ENCODE data around the gene PAFAH1B1.

The PAFAH1B1 gene

DNA sequence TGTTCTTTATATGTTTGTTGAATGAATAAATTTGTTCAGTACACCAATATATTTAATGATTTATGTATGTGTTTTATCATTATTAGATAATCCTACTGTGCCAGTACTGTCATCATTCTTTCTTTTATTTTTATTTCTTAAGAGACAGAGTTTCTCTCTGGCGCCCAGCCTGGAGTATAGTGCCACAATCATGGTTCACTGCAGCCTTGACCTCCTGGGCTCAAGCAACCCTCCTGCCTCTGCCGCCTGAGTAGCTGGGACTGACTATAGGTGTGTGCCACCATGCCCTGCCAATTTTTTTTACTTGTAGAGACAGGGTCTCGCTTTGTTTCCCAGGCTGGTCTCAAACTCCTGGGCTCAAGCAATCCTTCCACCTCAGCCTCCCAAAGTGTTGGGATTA lies 41.8 kb downstream of the PAFAH1B1 start:
- no peak overlapping the region for H3K4me3 ChIP-seq (replicated peaks; ENCODE audit: insufficient read depth, low read length)
- no peak overlapping the region for H3K27ac ChIP-seq (replicated peaks)
- TF ChIP-seq REST (IDR thresholded peaks at IDR 0.05; ENCODE audit: insufficient replicate concordance, low read depth) (no peak), GABPA (IDR thresholded peaks at IDR 0.05; ENCODE audit: low read depth) (no peak), POLR2AphosphoS5 (IDR thresholded peaks at IDR 0.05; ENCODE audit: low read depth) (no peak)
- TF ChIP-seq, protein P1, sequence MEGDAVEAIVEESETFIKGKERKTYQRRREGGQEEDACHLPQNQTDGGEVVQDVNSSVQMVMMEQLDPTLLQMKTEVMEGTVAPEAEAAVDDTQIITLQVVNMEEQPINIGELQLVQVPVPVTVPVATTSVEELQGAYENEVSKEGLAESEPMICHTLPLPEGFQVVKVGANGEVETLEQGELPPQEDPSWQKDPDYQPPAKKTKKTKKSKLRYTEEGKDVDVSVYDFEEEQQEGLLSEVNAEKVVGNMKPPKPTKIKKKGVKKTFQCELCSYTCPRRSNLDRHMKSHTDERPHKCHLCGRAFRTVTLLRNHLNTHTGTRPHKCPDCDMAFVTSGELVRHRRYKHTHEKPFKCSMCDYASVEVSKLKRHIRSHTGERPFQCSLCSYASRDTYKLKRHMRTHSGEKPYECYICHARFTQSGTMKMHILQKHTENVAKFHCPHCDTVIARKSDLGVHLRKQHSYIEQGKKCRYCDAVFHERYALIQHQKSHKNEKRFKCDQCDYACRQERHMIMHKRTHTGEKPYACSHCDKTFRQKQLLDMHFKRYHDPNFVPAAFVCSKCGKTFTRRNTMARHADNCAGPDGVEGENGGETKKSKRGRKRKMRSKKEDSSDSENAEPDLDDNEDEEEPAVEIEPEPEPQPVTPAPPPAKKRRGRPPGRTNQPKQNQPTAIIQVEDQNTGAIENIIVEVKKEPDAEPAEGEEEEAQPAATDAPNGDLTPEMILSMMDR (IDR thresholded peaks at IDR 0.05; ENCODE audit: insufficient read depth, low read length), result no peak
- H3K27me3 ChIP-seq (ENCODE audit: insufficient read depth, poor library complexity, severe bottlenecking), result no peaks in the 10 kb centered on the region
- no peak for DNase-seq (ENCODE audit: low read depth in 1 of 2, low spot score in 1 of 2)

GRCh38 chr17:2635675-2636074 lies 42.2 kb downstream of the PAFAH1B1 start:
- TF ChIP-seq GABPA (IDR thresholded peaks at IDR 0.05; ENCODE audit: low read depth) (no peak), POLR2AphosphoS5 (IDR thresholded peaks at IDR 0.05; ENCODE audit: low read depth) (no peak), SPI1 (IDR thresholded peaks at IDR 0.05; ENCODE audit: borderline replicate concordance, low read depth) (no peak), REST (IDR thresholded peaks at IDR 0.05; ENCODE audit: insufficient replicate concordance, low read depth) (no peak)
- TF ChIP-seq, protein P1 (IDR thresholded peaks at IDR 0.05; ENCODE audit: insufficient read depth, low read length), result no peak

DNA sequence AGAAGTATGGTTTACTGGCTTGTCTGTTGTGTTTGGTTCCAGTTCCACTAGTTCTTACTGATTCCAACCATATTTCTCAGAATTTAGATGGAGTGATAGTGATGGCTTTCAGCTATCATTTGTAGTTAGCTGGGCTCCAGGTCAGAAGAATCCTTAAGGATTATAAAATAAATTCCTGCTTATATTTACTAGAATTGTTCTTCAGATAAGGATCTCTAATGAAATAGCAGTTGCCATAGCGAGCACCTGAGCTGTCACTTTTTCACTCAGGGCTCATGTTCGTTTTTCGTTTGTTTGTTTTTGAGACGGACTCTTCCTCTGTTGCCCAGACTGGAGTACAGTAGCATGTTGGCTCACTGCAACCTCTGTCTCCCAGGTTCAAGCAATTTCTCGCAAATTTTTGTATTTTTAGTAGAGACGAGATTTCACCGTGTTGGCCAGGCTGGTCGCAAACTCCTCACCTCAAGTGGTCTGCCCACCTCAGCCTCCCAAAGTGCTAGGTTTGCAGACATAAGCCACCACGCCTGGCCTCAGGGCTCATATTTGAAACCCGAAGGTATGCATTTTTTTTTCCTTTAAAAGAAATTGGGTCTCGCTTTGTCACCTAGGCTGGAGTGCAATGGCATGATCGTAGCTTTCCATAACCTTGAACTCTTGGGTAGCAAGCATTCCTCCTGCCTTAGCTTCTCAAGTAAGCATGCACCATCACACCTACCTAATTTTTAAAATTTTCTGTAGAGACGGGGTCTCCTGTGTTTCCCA lies 42.9 kb downstream of the PAFAH1B1 start:
- Histone ChIP-seq H3K27me3 (ENCODE audit: insufficient read depth, poor library complexity, severe bottlenecking) (no peaks in the 10 kb centered on the region), H3K27ac (replicated peaks) (no peak overlapping the region), H3K4me3 (replicated peaks; ENCODE audit: insufficient read depth, low read length) (no peak overlapping the region)
- DNase-seq (ENCODE audit: low read depth in 1 of 2, low spot score in 1 of 2), result no peak
- TF ChIP-seq SPI1 (IDR thresholded peaks at IDR 0.05; ENCODE audit: borderline replicate concordance, low read depth) (no peak), POLR2AphosphoS5 (IDR thresholded peaks at IDR 0.05; ENCODE audit: low read depth) (no peak)

More at GRCh38 chr17:2635675-2636074, 42.2 kb downstream of the PAFAH1B1 start:
- Histone ChIP-seq H3K4me3 (replicated peaks; ENCODE audit: insufficient read depth, low read length) (no peak overlapping the region), H3K27ac (replicated peaks) (no peak overlapping the region), H3K27me3 (ENCODE audit: insufficient read depth, poor library complexity, severe bottlenecking) (no peaks in the 10 kb centered on the region)
- no peak for DNase-seq (ENCODE audit: low read depth in 1 of 2, low spot score in 1 of 2)

GRCh38 chr17:2637422-2637821 lies 44.0 kb downstream of the PAFAH1B1 start:
- H3K4me3 ChIP-seq (replicated peaks; ENCODE audit: insufficient read depth, low read length), result no peak overlapping the region
- no peak for DNase-seq (ENCODE audit: low read depth in 1 of 2, low spot score in 1 of 2)
- no peaks in the 10 kb centered on the region for H3K27me3 ChIP-seq (ENCODE audit: insufficient read depth, poor library complexity, severe bottlenecking)
- no peak overlapping the region for H3K27ac ChIP-seq (replicated peaks)
- TF ChIP-seq GABPA (IDR thresholded peaks at IDR 0.05; ENCODE audit: low read depth), result no peak
- TF ChIP-seq SPI1 (IDR thresholded peaks at IDR 0.05; ENCODE audit: borderline replicate concordance, low read depth), result no peak
- TF ChIP-seq REST (IDR thresholded peaks at IDR 0.05; ENCODE audit: insufficient replicate concordance, low read depth), result no peak
